ENCODE measurements around the gene RALGAPA2.

DNA sequence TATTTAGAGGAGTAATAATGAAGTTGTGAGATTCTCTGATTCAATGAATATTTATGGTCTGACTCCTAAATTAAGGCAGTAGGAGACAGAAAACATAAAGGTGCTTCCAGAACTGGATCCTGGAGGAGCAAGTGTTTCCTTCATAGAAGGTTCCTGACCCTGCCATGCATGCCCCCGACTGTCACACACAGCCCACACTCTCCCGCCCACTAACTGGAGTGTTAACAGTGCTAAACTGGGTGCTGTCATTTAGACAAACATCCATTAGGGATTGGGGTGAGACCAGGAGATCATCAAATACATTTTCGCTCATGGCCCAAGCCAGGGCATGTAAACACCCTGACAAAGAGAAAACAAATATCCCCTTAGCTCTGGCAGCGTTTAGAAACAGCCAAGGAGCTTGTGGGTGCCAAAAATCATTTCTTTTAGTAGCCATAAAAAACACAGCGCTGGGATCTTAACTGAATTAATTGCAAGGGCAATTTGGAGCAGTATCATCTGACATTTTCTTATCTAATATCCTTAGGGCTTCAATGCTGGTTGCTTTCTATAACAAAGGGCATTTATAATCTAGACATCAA, 297.7 kb downstream of the RALGAPA2 start:
- TF ChIP-seq, protein P1, sequence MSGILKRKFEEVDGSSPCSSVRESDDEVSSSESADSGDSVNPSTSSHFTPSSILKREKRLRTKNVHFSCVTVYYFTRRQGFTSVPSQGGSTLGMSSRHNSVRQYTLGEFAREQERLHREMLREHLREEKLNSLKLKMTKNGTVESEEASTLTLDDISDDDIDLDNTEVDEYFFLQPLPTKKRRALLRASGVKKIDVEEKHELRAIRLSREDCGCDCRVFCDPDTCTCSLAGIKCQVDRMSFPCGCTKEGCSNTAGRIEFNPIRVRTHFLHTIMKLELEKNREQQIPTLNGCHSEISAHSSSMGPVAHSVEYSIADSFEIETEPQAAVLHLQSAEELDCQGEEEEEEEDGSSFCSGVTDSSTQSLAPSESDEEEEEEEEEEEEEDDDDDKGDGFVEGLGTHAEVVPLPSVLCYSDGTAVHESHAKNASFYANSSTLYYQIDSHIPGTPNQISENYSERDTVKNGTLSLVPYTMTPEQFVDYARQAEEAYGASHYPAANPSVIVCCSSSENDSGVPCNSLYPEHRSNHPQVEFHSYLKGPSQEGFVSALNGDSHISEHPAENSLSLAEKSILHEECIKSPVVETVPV (CRISPR knock-in tag; IDR thresholded peaks at IDR 0.05) = no peak
- TF ChIP-seq ZFP3 (CRISPR knock-in tag; IDR thresholded peaks at IDR 0.05) (no peak), ARNTL (CRISPR knock-in tag; IDR thresholded peaks at IDR 0.05; ENCODE audit: borderline replicate concordance, low read depth) (no peak), ZNF70 (CRISPR knock-in tag; IDR thresholded peaks at IDR 0.05) (no peak), SNAI2 (CRISPR knock-in tag; IDR thresholded peaks at IDR 0.05) (no peak), PPARA (CRISPR knock-in tag; IDR thresholded peaks at IDR 0.05; ENCODE audit: borderline replicate concordance) (no peak)
- TF ChIP-seq, protein P2, sequence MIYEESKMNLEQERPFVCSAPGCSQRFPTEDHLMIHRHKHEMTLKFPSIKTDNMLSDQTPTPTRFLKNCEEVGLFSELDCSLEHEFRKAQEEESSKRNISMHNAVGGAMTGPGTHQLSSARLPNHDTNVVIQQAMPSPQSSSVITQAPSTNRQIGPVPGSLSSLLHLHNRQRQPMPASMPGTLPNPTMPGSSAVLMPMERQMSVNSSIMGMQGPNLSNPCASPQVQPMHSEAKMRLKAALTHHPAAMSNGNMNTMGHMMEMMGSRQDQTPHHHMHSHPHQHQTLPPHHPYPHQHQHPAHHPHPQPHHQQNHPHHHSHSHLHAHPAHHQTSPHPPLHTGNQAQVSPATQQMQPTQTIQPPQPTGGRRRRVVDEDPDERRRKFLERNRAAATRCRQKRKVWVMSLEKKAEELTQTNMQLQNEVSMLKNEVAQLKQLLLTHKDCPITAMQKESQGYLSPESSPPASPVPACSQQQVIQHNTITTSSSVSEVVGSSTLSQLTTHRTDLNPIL (CRISPR knock-in tag; IDR thresholded peaks at IDR 0.05; ENCODE audit: low read depth) = no peak
